Endodermal cell (in vitro differentiated cells): ENCODE measurements around the gene SREK1. TPM values are rescaled to one million over a fixed set of nuclear protein-coding genes. Genes with fewer than 3 reads are reported as not detected.

Experiments used
- DNase-seq: peaks from one replicate; pipeline ENCODE4 v3.0.0-alpha.2; 2017
- H3K27ac ChIP-seq: 2 replicates; pipeline ENCODE4 v1.5.1; 2013; ENCODE audit warnings: mild to moderate bottlenecking, low read depth, low read length, moderate library complexity
- H3K27me3 ChIP-seq: 2 replicates; pipeline ENCODE4 v1.6.1; 2013; ENCODE audit warnings: mild to moderate bottlenecking, low read length, moderate library complexity; ENCODE audit not compliant: insufficient read depth, control insufficient read depth, poor library complexity, severe bottlenecking
- H3K36me3 ChIP-seq: 2 replicates; pipeline ENCODE4 v1.7.0; 2013; ENCODE audit warnings: mild to moderate bottlenecking, low read length, moderate library complexity; ENCODE audit not compliant: control insufficient read depth, insufficient read depth
- H3K4me1 ChIP-seq: one replicate; pipeline ENCODE4 v1.7.0; 2013; ENCODE audit warnings: low read length; ENCODE audit not compliant: control insufficient read depth, insufficient read depth
- H3K4me3 ChIP-seq: 2 replicates; pipeline ENCODE4 v1.5.1; 2013; ENCODE audit warnings: mild to moderate bottlenecking, low read length, moderate library complexity
- H3K9ac ChIP-seq: 2 replicates; pipeline ENCODE4 v1.6.1; 2013; ENCODE audit warnings: mild to moderate bottlenecking, low read length, moderate library complexity; ENCODE audit not compliant: poor library complexity, severe bottlenecking; ENCODE audit errors: extremely low read depth
- H3K9me3 ChIP-seq: 2 replicates; pipeline ENCODE4 v1.6.1; 2013; ENCODE audit warnings: mild to moderate bottlenecking, low read length, moderate library complexity; ENCODE audit not compliant: control insufficient read depth
- H3K27ac Mint-ChIP-seq: 2 replicates; pipeline ENCODE4 v1.8.0; 2020; ENCODE audit warnings: mixed read lengths
- H3K27me3 Mint-ChIP-seq: 2 replicates; pipeline ENCODE4 v1.8.0; 2021; ENCODE audit warnings: mild to moderate bottlenecking, mixed read lengths; ENCODE audit not compliant: insufficient read depth
- H3K36me3 Mint-ChIP-seq: 2 replicates; pipeline ENCODE4 v1.8.0; 2020; ENCODE audit warnings: low read depth, mixed read lengths
- H3K4me1 Mint-ChIP-seq: 2 replicates; pipeline ENCODE4 v1.8.0; 2020; ENCODE audit warnings: mixed read lengths
- H3K4me3 Mint-ChIP-seq: 2 replicates; pipeline ENCODE4 v1.8.0; 2020; ENCODE audit warnings: mild to moderate bottlenecking, moderate library complexity, mixed read lengths
- H3K9me3 Mint-ChIP-seq: 2 replicates; pipeline ENCODE4 v1.8.0; 2020; ENCODE audit warnings: mild to moderate bottlenecking, mixed read lengths
- CTCF ChIP-seq: fragments of 200-600 bp; sonication (generic); conservative IDR thresholded peaks from 2 replicates; pipeline ENCODE4 v1.5.0; 2021; ENCODE audit warnings: antibody characterized with exemption, mild to moderate bottlenecking
- WGBS, 2 experiments: methylation state at CpG; one replicate each; pipeline versions ENCODE4 v1.1.5 to v1.1.7; 2013; ENCODE audit warnings: missing lambda C conversion rate in 2 of 2, mixed read lengths in 1 of 2; ENCODE audit not compliant: insufficient coverage in 1 of 2, insufficient read length in 1 of 2; 5-methylcytosine and 5-hydroxymethylcytosine counted together
- total RNA-seq, 2 donors: library from RNA; stranded (reverse); fragmentation: NEBNext Ultra II Directional in 1 of 2; extraction: Animal tissue kit (Norgen Biotek cat#: 25700) in 1 of 2; gene quantifications; 2 replicates in 1 of 2; 3 replicates in 1 of 2; pipeline ENCODE4 v1.2.1, GENCODE V29; 2021

SREK1 gene
- total RNA-seq, 2 donors from 2014 or later = 58.8 to 67.1 TPM

GRCh38 chr5:66157046-66157445, 12.9 kb downstream of the SREK1 start:
- Histone ChIP-seq H3K27me3 (no peaks in the 10 kb centered on the region), H3K4me1 (no peaks in the 10 kb centered on the region), H3K27ac (no peak overlapping the region), H3K4me3 (no peak overlapping the region), H3K36me3 (peaks cover 65% of the 10 kb centered on the region), H3K9me3 (no peaks in the 10 kb centered on the region), H3K9ac (no peak overlapping the region)
- H3K4me1 Mint-ChIP-seq = peaks cover 6% of the 10 kb centered on the region
- no peak for TF ChIP-seq CTCF
- peaks cover 31% of the 10 kb centered on the region for H3K36me3 Mint-ChIP-seq
- DNase-seq = no peak
- no peaks in the 10 kb centered on the region for H3K9me3 Mint-ChIP-seq
- H3K4me3 Mint-ChIP-seq = no peak overlapping the region
- H3K27me3 Mint-ChIP-seq = no peaks in the 10 kb centered on the region
- 100% methylated on average over 1 of the region's 1 CpG; no CpG with 5 or more reads in 1 of the 2 experiments for WGBS, 2 experiments
- H3K27ac Mint-ChIP-seq = no peak overlapping the region

GRCh38 chr5:66161356-66161755, 17.3 kb downstream of the SREK1 start:
- no peaks in the 10 kb centered on the region for H3K9me3 Mint-ChIP-seq
- no peaks in the 10 kb centered on the region for H3K9me3 ChIP-seq
- H3K27ac Mint-ChIP-seq = no peak overlapping the region
- no peaks in the 10 kb centered on the region for H3K27me3 Mint-ChIP-seq
- no peaks in the 10 kb centered on the region for H3K4me1 Mint-ChIP-seq
- no peaks in the 10 kb centered on the region for H3K27me3 ChIP-seq
- 95 to 99% methylated on average over 3 to 5 of the region's 5 CpGs for WGBS, 2 experiments
- no peak overlapping the region for H3K27ac ChIP-seq
- peaks cover 63% of the 10 kb centered on the region for H3K36me3 Mint-ChIP-seq
- no peak overlapping the region for H3K9ac ChIP-seq
- no peak for DNase-seq
- no peak overlapping the region for H3K4me3 ChIP-seq
- H3K4me3 Mint-ChIP-seq = no peak overlapping the region
- peaks cover 89% of the 10 kb centered on the region for H3K36me3 ChIP-seq
- no peak for TF ChIP-seq CTCF
- no peaks in the 10 kb centered on the region for H3K4me1 ChIP-seq

GRCh38 chr5:66164044-66164790, 20.1 kb downstream of the SREK1 start:
- TF ChIP-seq CTCF = no peak
- H3K9ac ChIP-seq = no peak overlapping the region
- H3K27me3 ChIP-seq = no peaks in the 10 kb centered on the region
- Mint-ChIP-seq H3K27ac (peak overlapping the region; percentile 25), H3K4me1 (no peaks in the 10 kb centered on the region), H3K36me3 (peaks cover 62% of the 10 kb centered on the region), H3K9me3 (no peaks in the 10 kb centered on the region), H3K4me3 (no peak overlapping the region), H3K27me3 (no peaks in the 10 kb centered on the region)
- no peak overlapping the region for H3K4me3 ChIP-seq
- 94% methylated on average over 7 of the region's 8 CpGs for WGBS, 2 experiments
- H3K27ac ChIP-seq = no peak overlapping the region
- no peaks in the 10 kb centered on the region for H3K4me1 ChIP-seq
- no peaks in the 10 kb centered on the region for H3K9me3 ChIP-seq
- no peak for DNase-seq
- H3K36me3 ChIP-seq = peaks cover 97% of the 10 kb centered on the region
